Omental fat pad (tissue), 4 donors: ENCODE data around the gene CEP131. TPM values are rescaled to one million over a fixed set of nuclear protein-coding genes. Genes with fewer than 3 reads are reported as not detected.
"Not testable (repeated sequence)": the region's sequence is repeated elsewhere in the genome, so short reads cannot be mapped to it uniquely, and the experiment has no call there.

Source experiments
- ATAC-seq: fragments of 150-250 bp; one replicate; pipeline ENCODE4 v1.9.1; 2016; ENCODE audit warnings: mild to moderate bottlenecking, moderate library complexity; ENCODE audit not compliant: low FRiP score
- DNase-seq: peaks from one replicate; pipeline ENCODE4 v3.0.0-alpha.2; 2019; ENCODE audit warnings: low spot score
- total RNA-seq, 4 donors: library from RNA; depleted of rRNA; stranded (reverse); fragments of >200 nt; gene quantifications; one replicate each; pipeline ENCODE4 v1.1.0, GENCODE V29; 2016
- TF ChIP-seq, protein P1 (sequence below), 3 donors: fragments of 450-650 bp; IDR thresholded peaks; one replicate each; pipeline ENCODE4 v1.5.1; 2016 to 2017; ENCODE audit warnings: antibody characterized with exemption in 3 of 3, mild to moderate bottlenecking in 3 of 3, moderate library complexity in 2 of 3

The CEP131 gene
- total RNA-seq, 4 donors from 2014 or later, result 3.0 to 11.5 (median 5.6) TPM

DNA sequence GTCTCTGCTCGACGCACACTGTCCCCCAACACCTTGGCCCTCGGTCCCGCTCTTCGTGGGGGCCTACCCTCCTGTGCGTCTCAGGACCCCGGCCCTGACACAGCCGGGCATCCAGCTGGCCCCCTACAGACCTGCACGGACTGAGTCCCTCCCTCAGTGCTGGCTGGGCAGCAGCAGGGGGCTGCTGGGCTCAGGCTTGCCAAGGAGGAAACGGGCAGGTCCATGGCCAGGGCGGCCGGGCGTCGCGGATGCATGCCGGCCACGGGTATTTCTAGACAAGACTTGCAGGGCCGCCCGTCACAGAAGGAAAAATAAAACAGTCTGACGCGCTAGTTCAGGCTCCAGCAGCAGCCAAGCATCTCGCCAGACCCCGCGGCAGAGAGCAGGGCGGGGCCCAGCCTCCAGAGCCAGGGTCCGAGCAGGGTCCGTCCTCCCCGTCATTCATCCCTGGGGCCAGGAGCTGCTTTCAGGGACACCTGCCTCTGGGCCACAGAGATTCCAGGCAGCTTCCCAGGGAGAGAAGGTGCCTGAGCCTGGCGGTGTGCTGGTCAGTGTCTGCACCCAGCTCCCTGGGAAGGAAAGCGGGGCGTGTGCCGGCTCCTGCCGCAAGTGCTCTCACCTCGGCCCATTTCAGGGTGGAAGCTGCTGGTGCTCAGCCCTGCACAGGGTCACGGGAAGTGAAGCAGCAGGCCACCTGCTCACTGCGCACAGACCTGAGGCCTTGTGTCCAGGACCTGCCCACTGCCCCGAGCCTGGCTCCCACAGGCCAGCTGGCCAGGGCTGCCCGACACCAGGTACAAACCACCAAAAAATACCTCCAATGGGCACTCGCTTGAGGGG, 64.7 kb downstream of the CEP131 start:
- no peak for ATAC-seq
- DNase-seq, result no peak
- TF ChIP-seq, protein P1, sequence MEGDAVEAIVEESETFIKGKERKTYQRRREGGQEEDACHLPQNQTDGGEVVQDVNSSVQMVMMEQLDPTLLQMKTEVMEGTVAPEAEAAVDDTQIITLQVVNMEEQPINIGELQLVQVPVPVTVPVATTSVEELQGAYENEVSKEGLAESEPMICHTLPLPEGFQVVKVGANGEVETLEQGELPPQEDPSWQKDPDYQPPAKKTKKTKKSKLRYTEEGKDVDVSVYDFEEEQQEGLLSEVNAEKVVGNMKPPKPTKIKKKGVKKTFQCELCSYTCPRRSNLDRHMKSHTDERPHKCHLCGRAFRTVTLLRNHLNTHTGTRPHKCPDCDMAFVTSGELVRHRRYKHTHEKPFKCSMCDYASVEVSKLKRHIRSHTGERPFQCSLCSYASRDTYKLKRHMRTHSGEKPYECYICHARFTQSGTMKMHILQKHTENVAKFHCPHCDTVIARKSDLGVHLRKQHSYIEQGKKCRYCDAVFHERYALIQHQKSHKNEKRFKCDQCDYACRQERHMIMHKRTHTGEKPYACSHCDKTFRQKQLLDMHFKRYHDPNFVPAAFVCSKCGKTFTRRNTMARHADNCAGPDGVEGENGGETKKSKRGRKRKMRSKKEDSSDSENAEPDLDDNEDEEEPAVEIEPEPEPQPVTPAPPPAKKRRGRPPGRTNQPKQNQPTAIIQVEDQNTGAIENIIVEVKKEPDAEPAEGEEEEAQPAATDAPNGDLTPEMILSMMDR (IDR thresholded peaks at IDR 0.05), result no peak

DNA sequence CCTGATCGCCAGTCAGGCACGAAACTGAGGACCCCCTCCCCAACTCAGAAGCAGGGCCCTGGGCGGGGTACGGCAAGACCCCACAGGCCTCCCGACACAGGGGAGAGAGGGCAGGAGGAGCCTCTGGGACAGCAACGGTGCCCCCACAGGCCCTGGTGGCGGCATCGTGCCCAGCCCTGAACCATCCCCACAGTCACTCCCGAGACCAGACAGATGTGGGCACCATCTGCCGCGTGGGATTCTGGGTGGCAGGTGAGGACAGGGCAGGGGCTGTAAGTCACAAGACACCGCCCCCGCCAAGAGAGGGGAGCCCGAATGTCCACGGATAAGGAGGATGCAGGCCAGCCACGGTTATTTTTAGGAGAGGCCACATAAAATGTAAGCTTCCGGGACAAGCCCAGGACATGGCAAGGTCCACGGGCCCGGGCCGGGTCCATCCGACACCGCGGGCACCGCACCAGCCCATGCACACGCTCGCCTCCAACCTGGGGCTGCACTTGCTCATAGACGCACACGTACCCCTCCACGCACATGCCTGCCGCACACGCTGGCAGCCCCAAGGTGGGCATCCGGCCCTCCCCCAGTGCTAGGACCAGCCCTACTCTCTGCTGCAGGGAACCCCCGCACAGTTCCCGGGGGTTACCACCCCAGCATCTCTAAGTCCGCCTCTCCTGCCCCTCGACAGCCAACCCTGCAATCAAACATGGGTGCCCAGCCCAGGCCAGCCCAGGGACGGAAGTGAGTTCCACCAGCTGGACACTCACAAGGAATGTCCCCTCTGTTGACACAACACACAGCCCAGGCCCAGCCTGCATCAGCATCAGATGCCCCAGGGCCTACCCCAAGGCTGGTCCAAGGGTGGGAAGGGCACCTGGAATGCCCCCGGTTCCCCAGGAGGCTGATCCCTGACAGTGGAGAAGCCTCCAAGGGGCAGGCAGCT, 65.6 kb downstream of the CEP131 start:
- no peak for ATAC-seq

DNA sequence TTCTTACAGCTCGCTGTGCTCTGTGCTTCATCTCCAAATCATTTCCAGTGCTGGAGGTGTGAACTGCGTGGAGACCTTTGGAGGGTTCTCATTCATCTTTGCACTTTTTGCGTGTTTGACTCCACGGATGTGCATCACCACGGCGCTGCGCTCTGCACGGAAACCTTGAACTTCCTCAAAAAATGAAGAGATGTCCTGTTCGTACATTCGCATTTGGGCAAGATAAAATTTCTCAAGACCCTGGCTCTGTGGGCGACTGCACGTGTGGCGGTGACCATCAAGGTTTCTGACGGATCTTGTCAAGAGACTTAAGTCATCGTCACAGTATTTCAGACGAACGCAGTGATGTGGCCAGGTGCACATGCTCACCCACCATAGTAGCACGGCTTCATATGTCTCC, 67.8 kb downstream of the CEP131 start:
- DNase-seq, result no peak
- ATAC-seq, result no peak
- TF ChIP-seq, protein P1 (IDR thresholded peaks at IDR 0.05), result no peak

More for the DNA sequence above, 65.6 kb downstream of the CEP131 start:
- no peak for DNase-seq
- TF ChIP-seq, protein P1 (IDR thresholded peaks at IDR 0.05), result no peak

DNA sequence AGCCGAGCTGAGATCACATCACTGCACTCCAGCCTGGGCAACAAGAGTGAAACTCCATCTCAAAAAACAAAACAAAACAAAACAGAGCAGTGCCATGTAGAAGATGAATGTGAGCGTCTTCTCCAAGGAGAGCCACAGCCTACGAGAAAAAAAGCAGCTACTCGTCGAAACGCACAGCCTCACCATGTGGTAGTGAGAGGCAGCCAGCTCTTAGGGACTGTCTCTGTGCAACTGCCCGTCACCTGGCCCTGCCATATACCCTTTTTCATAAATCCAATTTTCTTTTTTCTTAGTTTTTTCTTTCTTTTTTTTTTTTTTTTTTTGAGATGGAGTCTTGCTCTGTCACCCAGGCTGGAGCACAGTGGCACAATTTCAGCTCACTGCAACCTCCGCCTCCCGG, 68.7 kb downstream of the CEP131 start:
- ATAC-seq, DNase-seq: not testable (repeated sequence)

DNA sequence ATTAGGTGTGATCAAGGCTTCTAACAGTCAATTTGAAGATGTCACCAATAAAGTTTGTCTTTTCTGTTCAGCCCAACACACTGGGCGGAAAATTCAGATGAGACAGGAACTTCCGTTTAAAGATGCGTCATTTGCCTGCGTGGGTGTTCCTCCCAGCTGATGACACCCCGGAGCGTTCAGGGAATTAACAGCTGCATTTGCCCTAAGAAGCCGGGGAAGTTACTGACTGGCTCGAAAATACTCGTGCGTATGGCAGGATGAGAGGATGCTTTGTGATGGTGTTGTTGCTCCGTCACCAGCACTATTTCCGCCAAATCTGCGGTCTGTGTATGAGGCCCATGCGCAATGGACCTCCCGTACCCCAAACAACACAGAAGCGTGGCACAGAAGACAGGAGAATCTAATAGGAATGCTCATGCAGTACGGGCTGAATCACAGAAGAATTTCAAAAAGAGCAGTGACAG, 69.4 kb downstream of the CEP131 start:
- TF ChIP-seq, protein P1 (IDR thresholded peaks at IDR 0.05), result no peak
- DNase-seq, result no peak
- ATAC-seq, result no peak

DNA sequence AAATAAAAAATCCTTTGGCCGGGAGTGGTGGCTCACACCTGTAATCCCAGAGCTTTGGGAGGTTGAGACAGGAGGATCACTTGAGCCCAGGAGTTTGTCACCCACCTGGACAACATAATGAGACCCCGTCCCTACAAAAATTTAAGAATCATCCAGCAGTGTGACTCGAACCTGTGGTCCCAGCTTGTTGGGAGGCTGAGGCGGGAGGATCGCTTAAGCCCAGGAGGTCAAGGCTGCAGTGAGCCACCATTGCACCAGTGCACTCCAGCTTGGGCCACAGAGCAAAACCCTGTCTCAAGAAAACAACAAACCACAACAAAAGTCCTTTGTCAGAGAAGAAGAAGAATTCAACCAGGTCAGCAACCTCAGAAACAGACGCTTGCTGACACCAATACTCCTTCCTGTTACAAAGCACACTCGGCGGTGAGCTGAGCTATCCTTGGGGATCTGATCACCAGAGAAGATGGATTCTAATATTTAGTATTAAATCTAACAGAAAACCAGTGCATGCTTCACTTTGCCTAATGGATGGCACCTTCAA, 70.4 kb downstream of the CEP131 start:
- no peak for DNase-seq
- no peak for ATAC-seq
- TF ChIP-seq, protein P1 (IDR thresholded peaks at IDR 0.05), result no peak

DNA sequence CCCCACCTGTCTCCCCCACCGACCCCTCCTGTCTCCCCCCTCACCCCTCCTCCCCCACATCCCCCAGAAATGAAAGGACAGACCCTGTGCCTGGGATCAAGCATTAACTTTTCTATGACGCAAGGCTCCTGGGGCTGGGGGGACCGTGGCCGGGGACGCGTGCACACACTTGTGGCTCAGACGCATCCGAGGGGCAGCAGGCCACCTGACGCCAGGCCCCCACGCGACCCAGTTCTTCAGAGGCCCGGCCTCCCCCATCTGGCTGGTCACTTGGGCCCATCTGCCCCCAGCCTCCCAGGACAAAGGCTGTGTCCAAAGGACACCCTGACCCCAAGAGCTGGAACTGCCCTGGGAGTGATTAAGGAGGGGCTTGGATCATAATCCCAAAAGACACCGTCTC, 71.5 kb downstream of the CEP131 start:
- ATAC-seq (no peak), DNase-seq (no peak)
- TF ChIP-seq, protein P1 (IDR thresholded peaks at IDR 0.05), result no peak
